NOMO-1 treated with dmso at 0.1 percent for 144 hours (cell line): ENCODE results near the gene ACVR1B.
A peak's percentile ranks its signal among the peaks of the same experiment; 100 is the strongest.

Source experiments
- DNase-seq: peaks from one replicate; lab custom pipeline; 2025; ENCODE audit not compliant: unreplicated experiment; lab: John Stamatoyannopoulos, UW

ACVR1B gene

DNA sequence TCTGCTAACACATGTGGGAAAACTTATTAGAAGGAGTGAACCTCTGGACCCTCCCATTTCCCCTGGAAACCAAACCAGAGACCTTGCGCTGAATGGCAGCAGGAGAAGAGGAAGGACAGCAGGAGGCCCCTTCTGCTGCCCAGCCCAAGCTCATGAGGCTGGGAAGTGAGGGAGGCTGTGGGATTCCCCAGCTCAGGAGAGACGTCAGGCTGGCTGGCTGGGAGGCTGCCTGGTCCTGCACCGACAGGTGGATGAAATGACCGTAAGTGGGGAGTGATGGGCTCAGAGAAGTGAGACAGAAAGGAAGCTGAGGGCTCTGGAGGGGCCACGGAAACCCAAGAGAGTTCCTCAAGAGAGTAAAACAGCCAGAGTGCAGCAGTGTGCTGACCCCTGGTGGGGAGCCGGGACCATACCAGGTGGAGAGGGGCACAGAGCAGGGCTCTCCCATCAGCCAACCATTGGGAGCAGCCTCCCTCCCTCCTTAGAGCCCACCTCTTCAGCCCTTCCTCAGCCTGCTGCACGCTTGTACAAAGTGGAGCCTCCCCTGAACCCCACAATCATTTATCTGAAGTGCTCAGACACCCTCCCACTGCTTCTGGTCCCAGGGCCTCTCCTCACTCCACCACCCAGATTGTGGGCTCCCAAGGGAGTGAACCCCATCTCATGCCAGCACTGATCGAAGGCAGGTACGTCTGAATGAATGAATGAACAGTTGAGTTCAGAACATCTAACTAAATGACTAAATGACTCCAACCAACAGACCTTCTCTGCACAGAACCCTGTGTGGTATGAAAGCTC lies 69.2 kb downstream of the ACVR1B start:
- DNase-seq: peak; percentile 60

DNA sequence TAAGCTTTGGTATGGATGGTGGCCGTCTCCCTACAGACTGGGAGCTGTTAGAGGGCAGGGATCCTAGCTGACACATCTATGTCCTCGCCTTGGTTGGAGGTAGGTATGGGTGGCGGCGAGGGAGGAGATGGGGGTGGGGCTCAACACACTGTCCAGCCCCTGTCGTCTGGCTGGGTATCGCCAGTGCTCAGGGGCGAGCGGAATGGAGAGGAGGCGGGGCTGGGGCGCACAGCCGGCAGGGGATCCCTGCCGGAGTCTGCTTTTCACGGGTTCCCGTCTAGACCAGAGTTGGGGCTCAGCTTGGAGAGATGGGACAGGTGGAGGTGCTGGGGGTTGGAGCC lies 71.3 kb downstream of the ACVR1B start:
- DNase-seq: no peak

- peak; percentile 78 for DNase-seq
These were observed 71.9 kb downstream of the ACVR1B start for GRCh38 chr12:52023182-52023975.

DNA sequence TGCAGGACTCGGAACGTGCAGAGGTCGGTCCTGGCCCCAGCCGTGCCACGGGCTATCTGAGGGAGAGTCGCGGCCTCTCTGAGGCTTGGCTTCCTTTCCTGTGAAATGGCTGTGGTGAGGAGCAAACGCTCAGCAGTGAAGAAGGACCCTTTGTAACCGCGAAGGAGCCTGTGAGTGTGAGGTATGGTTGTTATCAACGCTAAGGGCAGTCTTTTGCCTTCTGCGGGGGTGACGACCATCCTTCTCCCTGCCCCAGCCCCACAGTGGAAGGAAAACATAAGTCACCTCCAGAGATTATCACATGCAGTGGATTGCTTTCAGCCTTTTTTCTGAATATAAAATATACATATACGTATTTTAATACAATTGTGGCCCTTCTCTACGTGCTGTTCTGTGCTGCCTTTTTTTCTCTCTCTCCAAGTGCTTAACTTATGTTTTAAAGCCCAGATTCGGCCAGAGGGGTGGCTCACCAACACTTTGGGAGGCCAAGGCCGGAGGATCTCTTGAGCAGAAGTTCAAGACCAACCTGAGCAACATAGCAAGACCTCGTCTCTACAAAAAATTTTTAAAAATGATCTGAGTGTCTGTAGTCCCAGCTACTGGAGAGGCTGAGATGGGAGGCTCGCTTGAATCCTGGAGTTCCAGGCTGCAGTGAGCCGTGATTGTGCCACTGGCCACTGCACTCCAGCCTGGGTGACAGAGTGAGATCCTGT lies 72.6 kb downstream of the ACVR1B start:
- peak; percentile 46 for DNase-seq

DNA sequence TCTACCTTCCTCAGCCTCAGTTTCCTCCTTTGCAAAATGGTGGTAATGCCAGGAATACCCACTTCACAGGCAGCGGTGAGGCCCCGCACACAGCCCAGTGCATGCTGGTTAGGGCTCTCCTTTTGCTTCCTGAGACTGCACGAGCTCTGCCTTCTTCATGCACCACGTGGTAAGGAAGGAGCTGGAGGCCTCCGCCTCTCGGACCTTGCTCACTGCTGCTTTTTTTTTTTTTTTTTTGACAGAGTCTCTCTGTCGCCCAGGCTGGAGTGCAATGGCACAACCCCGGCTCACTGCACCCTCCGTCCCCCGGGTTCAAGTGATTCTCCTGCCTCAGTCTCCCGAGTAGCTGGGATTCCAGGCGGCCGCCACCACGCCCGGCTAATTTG lies 73.3 kb downstream of the ACVR1B start:
- DNase-seq: peak; percentile 80

DNA sequence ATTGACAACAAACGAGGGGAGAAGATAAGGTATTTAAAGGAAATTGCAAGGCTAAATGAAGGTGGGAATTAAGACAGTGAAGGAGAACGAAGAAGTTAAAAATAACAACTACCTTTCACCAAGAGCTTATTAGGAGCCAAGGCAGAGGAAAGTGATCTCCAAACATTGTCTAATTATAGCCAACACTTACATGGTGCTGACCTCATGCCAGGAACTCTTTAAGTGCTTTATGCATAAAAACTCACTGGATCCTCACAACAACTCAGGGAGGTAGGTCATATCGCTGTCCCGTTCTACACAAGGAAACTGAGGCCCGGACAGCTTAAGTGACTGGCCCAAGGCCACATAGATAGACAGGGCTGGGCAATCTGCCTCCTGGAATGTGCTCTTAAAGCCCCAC lies 74.8 kb downstream of the ACVR1B start:
- DNase-seq: no peak

DNA sequence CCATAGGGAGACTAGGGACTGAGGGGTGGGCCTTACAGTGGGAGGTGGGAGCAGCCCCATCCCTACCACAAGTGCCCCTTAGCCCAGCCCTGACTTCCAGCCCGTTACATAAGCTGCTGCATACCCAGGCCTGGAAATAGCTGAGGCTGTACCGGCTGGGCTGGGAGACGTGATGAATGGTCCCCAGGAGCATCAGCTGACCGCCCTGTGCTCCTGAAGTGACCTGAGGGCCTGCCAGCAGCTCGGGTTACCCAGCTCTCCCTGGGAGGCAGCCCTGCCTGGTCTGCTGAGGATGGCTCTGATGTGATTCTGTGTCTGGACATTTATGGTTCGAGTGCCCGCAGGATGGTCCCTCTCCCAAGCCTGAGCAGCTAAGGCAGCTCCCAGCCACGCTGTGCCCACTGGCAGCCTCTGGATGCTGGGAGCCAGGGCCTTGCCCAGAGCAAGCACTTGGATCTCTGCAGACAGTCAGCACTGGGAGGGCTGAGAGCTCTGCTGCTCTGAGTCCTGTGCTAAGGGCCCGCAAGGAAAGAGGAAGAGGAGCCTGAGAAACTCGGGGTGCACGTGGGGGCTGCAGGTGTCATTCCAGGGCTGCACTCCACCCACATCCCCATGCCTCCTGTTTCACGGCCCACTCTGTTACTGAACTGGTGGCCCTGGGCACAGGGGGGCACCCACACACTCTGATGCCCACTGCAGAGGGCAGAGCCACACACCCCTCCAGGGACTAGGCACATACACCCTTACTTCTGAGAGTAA lies 75.8 kb downstream of the ACVR1B start:
- no peak for DNase-seq

DNA sequence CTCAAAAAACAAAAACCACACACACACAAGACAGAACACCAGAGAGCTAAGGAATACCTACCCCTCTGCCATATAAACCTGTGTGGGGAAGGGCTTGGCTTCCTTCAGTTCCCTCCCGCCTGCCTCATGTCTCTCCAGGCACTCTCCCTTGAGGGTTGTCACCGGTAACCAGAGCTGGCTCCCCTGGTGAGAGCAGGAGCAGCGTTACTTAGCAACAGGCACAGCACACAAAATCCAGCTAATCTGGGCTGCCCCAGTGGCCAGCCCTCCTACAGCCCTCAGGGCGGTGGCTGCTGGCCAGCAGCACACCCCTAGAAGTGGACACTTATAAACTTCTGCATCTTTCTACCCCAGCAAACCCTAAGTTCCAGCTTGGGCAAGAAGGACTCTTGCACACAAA lies 78.2 kb downstream of the ACVR1B start:
- DNase-seq: no peak

GRCh38 chr12:52032446-52032803 lies 80.9 kb downstream of the ACVR1B start:
- DNase-seq: no peak

- DNase-seq: peak; percentile 96
These were observed 81.4 kb downstream of the ACVR1B start for GRCh38 chr12:52032804-52033445.

- no peak for DNase-seq
These were observed 82.1 kb downstream of the ACVR1B start for GRCh38 chr12:52033446-52034140.

GRCh38 chr12:52035190-52035589 lies 83.7 kb downstream of the ACVR1B start:
- no peak for DNase-seq

GRCh38 chr12:52035926-52036325 lies 84.4 kb downstream of the ACVR1B start:
- DNase-seq: no peak

DNA sequence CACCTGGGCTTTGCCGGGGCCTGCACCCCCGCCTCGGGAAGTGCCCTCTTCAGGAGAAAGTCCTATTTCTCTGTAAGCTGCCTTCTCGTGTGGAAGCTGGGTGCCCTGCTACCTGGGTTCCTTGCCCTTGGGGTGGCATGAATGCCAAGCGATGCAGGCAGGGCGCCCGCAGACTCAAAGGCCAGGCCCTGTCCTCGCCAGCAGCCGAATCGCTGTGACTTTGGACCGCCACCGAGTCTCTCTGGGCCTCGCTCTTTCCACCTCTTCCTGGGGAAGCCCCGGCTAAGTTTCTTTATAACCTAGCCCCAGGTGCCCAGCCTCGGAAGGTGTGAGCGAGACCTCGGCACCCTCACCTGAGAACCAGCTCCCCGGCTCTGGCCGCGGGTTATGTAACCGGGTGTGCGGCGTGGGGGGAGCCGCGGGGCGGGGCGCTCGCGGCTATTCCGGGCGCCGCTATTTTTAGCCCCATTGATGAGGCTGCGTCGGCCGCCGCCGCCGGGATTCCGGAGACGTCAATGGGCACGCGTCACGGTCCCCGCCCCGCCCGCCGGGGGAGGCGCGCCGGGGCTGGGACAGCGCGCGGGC lies 85.2 kb downstream of the ACVR1B start:
- DNase-seq: peak; percentile 33

DNA sequence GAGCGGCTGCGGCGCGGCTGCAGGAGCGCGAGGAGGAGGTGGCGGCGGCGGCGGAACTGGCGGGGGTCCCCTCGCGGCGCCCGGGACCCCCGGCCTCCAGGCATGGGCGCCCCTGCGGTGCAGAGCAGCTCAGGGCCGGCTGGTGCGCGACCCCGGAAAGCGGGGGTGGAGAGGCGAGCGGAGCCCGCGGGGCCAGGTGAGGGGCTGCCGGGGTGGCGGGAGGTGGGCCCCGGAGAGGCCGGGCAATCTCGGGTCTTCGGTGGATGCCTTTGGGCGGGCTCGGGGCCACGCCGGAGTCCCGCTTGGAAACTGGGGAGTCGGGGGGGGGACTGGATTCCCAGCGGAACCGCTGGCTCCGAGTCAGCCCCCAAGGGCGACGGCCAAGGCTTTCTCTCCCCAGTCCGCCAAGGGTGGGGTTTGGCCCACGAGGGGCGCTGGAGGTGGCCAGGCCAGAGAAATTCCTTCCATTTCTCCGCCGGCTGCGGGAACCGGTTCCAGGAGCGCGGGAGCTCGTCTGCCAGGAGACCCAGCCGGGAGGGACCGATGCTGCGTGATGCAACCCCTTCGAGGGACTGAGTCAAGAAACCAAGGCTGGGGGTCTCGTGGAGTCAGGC lies 85.9 kb downstream of the ACVR1B start:
- DNase-seq: no peak

DNA sequence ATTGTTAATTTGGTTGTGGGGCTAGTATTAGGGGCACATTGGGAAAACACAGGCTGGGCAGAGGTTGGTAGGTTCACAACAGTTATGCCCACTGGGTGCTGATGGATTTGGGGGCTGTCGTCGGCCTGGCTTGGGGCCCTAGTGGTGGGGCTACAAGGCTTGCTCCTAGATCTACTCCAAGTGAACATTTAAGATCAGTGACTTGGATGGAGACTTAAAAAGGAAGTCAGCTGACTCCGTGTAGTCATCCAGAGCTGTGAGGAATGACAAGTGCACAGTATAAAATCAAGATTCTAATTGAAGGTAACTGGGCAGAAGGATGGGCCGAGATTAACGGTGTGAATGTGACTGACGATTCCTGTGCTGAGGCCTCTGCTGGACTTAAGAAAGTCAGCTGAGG lies 86.9 kb downstream of the ACVR1B start:
- no peak for DNase-seq

GRCh38 chr12:52041035-52041434 lies 89.5 kb downstream of the ACVR1B start:
- DNase-seq: no peak

DNA sequence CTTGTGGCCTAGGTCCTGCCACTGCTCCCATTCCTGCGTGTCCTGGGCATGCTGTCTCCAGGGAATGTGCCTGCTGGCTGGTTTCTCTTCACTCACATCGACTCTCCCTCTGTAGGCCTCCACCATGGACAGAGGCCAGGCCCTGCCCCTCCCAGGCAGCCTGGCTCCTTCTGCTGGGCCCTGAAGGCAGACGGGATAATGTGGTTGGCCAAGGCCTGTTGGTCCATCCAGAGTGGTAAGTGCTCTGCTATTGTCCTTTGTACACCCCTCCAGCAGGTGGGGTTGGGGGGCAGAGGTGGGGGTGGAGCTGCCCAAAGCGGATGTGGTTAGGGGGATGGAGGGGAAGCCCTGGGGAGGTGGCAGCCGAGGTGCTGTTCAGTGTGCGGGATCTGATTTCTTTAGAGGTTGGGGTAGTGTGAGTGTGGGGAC lies 90.2 kb downstream of the ACVR1B start:
- DNase-seq: no peak

- DNase-seq: no peak
These were observed 91.3 kb downstream of the ACVR1B start for GRCh38 chr12:52042706-52043385.
